HCT116 (cell line): ENCODE measurements around the gene LINGO1. TPM values are rescaled to one million over a fixed set of nuclear protein-coding genes. Genes with fewer than 3 reads are reported as not detected.

Experiments
- ATAC-seq: fragments of 200-7000 bp; cut with Tn5 transposase; 2 replicates; pipeline ENCODE4 v1.9.1; 2020; ENCODE audit warnings: mild to moderate bottlenecking, moderate library complexity
- BruUV-seq: library from RNA; stranded (reverse); fragments of 400-500 nt; replicated peaks from 2 replicates; lab custom pipeline; 2021; lab: Mats Ljungman, UMichigan
- CTCF ChIA-PET: fragments of 300-600 bp; sonication (Branson Sonifier 250); formaldehyde crosslinking; loops from one replicate; lab custom pipeline; 2021; ENCODE audit warnings: antibody characterized with exemption; lab: Charles Lee
- POLR2A ChIA-PET: fragments of 300-600, 350-600 bp; sonication (Branson Sonifier 250); formaldehyde crosslinking; loops from one replicate; lab custom pipeline; 2021; ENCODE audit warnings: antibody characterized with exemption; lab: Charles Lee
- RAD21 ChIA-PET, 2 experiments: fragments of 300-600 bp; sonication (Branson Sonifier 250); formaldehyde crosslinking; loops; one replicate each; lab custom pipeline; 2023; ENCODE audit warnings: low total read pairs in 2 of 2; ENCODE audit not compliant: uncharacterized antibody in 2 of 2, unreplicated experiment in 2 of 2, low non-redundant PET in 1 of 2; lab: Charles Lee
- DNase-seq: peaks from one replicate; pipeline ENCODE4 v3.0.0-alpha.2; 2010; ENCODE audit warnings: low read depth, low spot score
- H2AFZ ChIP-seq: fragments of 200-600 bp; shearing (Covaris generic), sonication (generic); 2 replicates; pipeline ENCODE4 v1.6.1; 2017; ENCODE audit warnings: low read depth, mixed run types, mixed read lengths, antibody characterized with exemption, low read length; ENCODE audit not compliant: poor library complexity, severe bottlenecking
- H3K27ac ChIP-seq: 2 replicates; pipeline ENCODE4 v1.5.1; 2012; ENCODE audit warnings: low read depth, low read length
- H3K27me3 ChIP-seq: fragments of 200-600 bp; sonication (generic); 2 replicates; pipeline ENCODE4 v1.6.1; 2016; ENCODE audit warnings: mixed run types, low read length, mixed read lengths; ENCODE audit not compliant: insufficient read depth
- H3K36me3 ChIP-seq, 2 experiments: fragments of 200-500 bp in 1 of 2; fragments of 200-600 bp in 1 of 2; sonication (Bioruptor generic) in 1 of 2; sonication (generic) in 1 of 2; 2 replicates each; pipeline versions ENCODE4 v1.5.1 to v1.6.1; 2014 to 2016; ENCODE audit warnings: low read length in 2 of 2, inconsistent platforms in 1 of 2, mixed read lengths in 1 of 2, mixed run types in 1 of 2; ENCODE audit not compliant: insufficient read depth in 2 of 2, control insufficient read depth in 1 of 2
- H3K4me1 ChIP-seq, 2 experiments: fragments of 200-600 bp in 1 of 2; sonication (generic) in 1 of 2; 2 replicates each; pipeline versions ENCODE4 v1.5.1 to v1.6.1; 2012 to 2017; ENCODE audit warnings: low read length in 2 of 2, inconsistent platforms in 1 of 2, mild to moderate bottlenecking in 1 of 2, mixed read lengths in 1 of 2, mixed run types in 1 of 2, moderate library complexity in 1 of 2; ENCODE audit not compliant: insufficient read depth in 2 of 2, control insufficient read depth in 1 of 2
- H3K4me2 ChIP-seq: fragments of 200-600 bp; sonication (generic); 2 replicates; pipeline ENCODE4 v1.6.1; 2017; ENCODE audit warnings: mixed run types, low read length, mixed read lengths
- H3K4me3 ChIP-seq, 2 experiments: fragments of 200-600 bp in 1 of 2; sonication (generic) in 1 of 2; replicated peaks in 1 of 2; 2 replicates each; pipeline ENCODE4 v1.5.1; 2011 to 2016; ENCODE audit warnings: low read length in 2 of 2, control low read depth in 1 of 2, low read depth in 1 of 2, mild to moderate bottlenecking in 1 of 2, mixed read lengths in 1 of 2, mixed run types in 1 of 2
- H3K79me2 ChIP-seq: fragments of 200-600 bp; sonication (generic); 2 replicates; pipeline ENCODE4 v1.6.1; 2017; ENCODE audit warnings: mild to moderate bottlenecking, mixed run types, low read length, moderate library complexity, mixed read lengths; ENCODE audit not compliant: insufficient read depth
- H3K9ac ChIP-seq: fragments of 200-600 bp; sonication (generic); 2 replicates; pipeline ENCODE4 v1.6.1; 2016; ENCODE audit warnings: low read length, mixed read lengths
- H3K9me2 ChIP-seq: fragments of 200-600 bp; sonication (generic), shearing (Covaris generic); 2 replicates; pipeline ENCODE4 v1.6.1; 2017; ENCODE audit warnings: mixed run types, mild to moderate bottlenecking, moderate library complexity; ENCODE audit not compliant: insufficient read depth
- H3K9me3 ChIP-seq, 2 experiments: fragments of 200-500 bp in 1 of 2; fragments of 200-600 bp in 1 of 2; sonication (Bioruptor generic) in 1 of 2; sonication (generic) in 1 of 2; 2 replicates each; pipeline ENCODE4 v1.6.1; 2014 to 2017; ENCODE audit warnings: low read length in 2 of 2, mixed read lengths in 2 of 2, inconsistent platforms in 1 of 2, low read depth in 1 of 2, mild to moderate bottlenecking in 1 of 2, mixed run types in 1 of 2, moderate library complexity in 1 of 2; ENCODE audit not compliant: control insufficient read depth in 1 of 2, insufficient read depth in 1 of 2
- H4K20me1 ChIP-seq: fragments of 200-600 bp; sonication (generic), shearing (Covaris generic); 2 replicates; pipeline ENCODE4 v1.6.1; 2017; ENCODE audit warnings: mixed run types, mild to moderate bottlenecking, moderate library complexity; ENCODE audit not compliant: insufficient read depth
- SIN3A ChIP-seq: IDR thresholded peaks from 2 replicates; pipeline ENCODE4 v1.6.1; 2012; ENCODE audit warnings: low read depth
- YY1 ChIP-seq: IDR thresholded peaks from 2 replicates; pipeline ENCODE4 v1.6.1; 2011; ENCODE audit warnings: low read length, low read depth, moderate library complexity, mild to moderate bottlenecking; ENCODE audit not compliant: insufficient replicate concordance; ENCODE audit errors: extremely low read depth
- ZFX ChIP-seq: fragments of 450-650 bp; IDR thresholded peaks from 2 replicates; pipeline ENCODE4 v1.6.1; 2017
- intact Hi-C: fragments of 100-400 bp; cut with micrococcal nuclease; formaldehyde crosslinking; loops from 2 replicates; pipeline ENCODE4 v1.10.0; 2022
- total RNA-seq: library from RNA; stranded (reverse); gene quantifications from one replicate; pipeline ENCODE4 v1.2.1, GENCODE V29; 2021; ENCODE audit not compliant: unreplicated experiment

LINGO1 gene
- total RNA-seq, 1 experiment from 2014 or later, result 15.6 TPM

GRCh38 chr15:77633134-77633912, 611 bp upstream of the LINGO1 start (continued):
- peak; percentile 53 for TF ChIP-seq YY1

- Histone ChIP-seq H3K9me3 (no peaks in the 10 kb centered on the region), H3K4me3 (peak overlapping the region; percentile 48 to 63), H2AFZ (no peak overlapping the region), H4K20me1 (no peaks in the 10 kb centered on the region), H3K27me3 (no peaks in the 10 kb centered on the region), H3K4me2 (peak overlapping the region; percentile 85), H3K27ac (peak overlapping the region; percentile 47; the same call in 1 of the 2 replicates), H3K9ac (peak overlapping the region; percentile 63), H3K79me2 (no peaks in the 10 kb centered on the region; the same call in 1 of the 2 replicates), H3K9me2 (no peaks in the 10 kb centered on the region), H3K36me3 (no peaks in the 10 kb centered on the region), H3K4me1 (peaks cover 11 to 29% of the 10 kb centered on the region in 2 experiments; a peak in 3 of 4 replicates)
- intact Hi-C loops, result loop anchor here (2.0 to 5.0 kb wide), 2 partner anchors 445 to 513 kb away; no protein-coding TSS in a partner anchor
- ATAC-seq (peak; percentile 10), DNase-seq (no peak)
- ChIA-PET POLR2A (interaction anchor here (1.8 kb wide), 1 partner anchor 14 kb away, joined by 7 read pairs; no protein-coding TSS in a partner anchor), RAD21 (no interaction called here), CTCF (interaction anchor here (0.8 to 2.0 kb wide), 5 partner anchors 14 to 243 kb away, joined by 3 to 11 read pairs (median 4); no protein-coding TSS in a partner anchor)
- no TSS peak for BruUV-seq
- TF ChIP-seq ZFX (peak; percentile 71), SIN3A (no peak)
These were observed 773 bp downstream of the LINGO1 start for GRCh38 chr15:77631745-77632533.
